IMR-90 (cell line): ENCODE measurements around the gene ANGPTL7. TPM values are rescaled to one million over a fixed set of nuclear protein-coding genes. Genes with fewer than 3 reads are reported as not detected.

ENCODE experiments used
- ATAC-seq: fragments of 200-7000 bp; cut with Tn5 transposase; 2 replicates; pipeline ENCODE4 v1.9.1; 2020; ENCODE audit warnings: low read depth, mild to moderate bottlenecking, moderate library complexity
- BruUV-seq: library from RNA; stranded (reverse); fragments of 400-500 nt; replicated peaks from 2 replicates; lab custom pipeline; 2021; lab: Mats Ljungman, UMichigan
- CTCF ChIA-PET: fragments of 300-600 bp; formaldehyde crosslinking; extraction: SDS; loops from one replicate; lab custom pipeline; 2021; ENCODE audit warnings: antibody characterized with exemption; lab: Yijun Ruan, JAX
- POLR2A ChIA-PET: fragments of 300-600 bp; sonication (Branson Sonifier 250); formaldehyde crosslinking; loops from one replicate; lab custom pipeline; 2022; ENCODE audit warnings: antibody characterized with exemption; ENCODE audit not compliant: unreplicated experiment; lab: Charles Lee
- DNase-seq: peaks from one replicate; pipeline ENCODE4 v3.0.0; 2013
- H2AFZ ChIP-seq: replicated peaks from 2 replicates; pipeline ENCODE3; 2013; ENCODE audit warnings: low read length, mild to moderate bottlenecking; ENCODE audit not compliant: poor library complexity
- H2AK5ac ChIP-seq: 2 replicates; pipeline ENCODE4 v1.6.1; 2013; ENCODE audit warnings: low read depth, low read length, inconsistent platforms
- H2AK9ac ChIP-seq: replicated peaks from 2 replicates; pipeline ENCODE3; 2013; ENCODE audit warnings: mild to moderate bottlenecking, low read depth, low read length, moderate library complexity; ENCODE audit not compliant: poor library complexity
- H2BK120ac ChIP-seq: 2 replicates; pipeline ENCODE4 v1.6.1; 2013; ENCODE audit warnings: low read depth, low read length, inconsistent platforms
- H2BK15ac ChIP-seq: 3 replicates; pipeline ENCODE4 v1.6.1; 2013; ENCODE audit warnings: low read depth, low read length, inconsistent platforms
- H2BK20ac ChIP-seq: 2 replicates; pipeline ENCODE4 v1.6.1; 2013; ENCODE audit warnings: low read depth, mild to moderate bottlenecking, inconsistent platforms, low read length, moderate library complexity
- H2BK5ac ChIP-seq: 2 replicates; pipeline ENCODE4 v1.6.1; 2013; ENCODE audit warnings: mild to moderate bottlenecking, low read depth, low read length, inconsistent platforms; ENCODE audit not compliant: poor library complexity, severe bottlenecking
- H3K14ac ChIP-seq: replicated peaks from 2 replicates; pipeline ENCODE4 v1.6.1; 2013; ENCODE audit warnings: low read depth, low read length, inconsistent platforms
- H3K18ac ChIP-seq: 2 replicates; pipeline ENCODE4 v1.6.1; 2013; ENCODE audit warnings: low read depth, low read length, control low read depth
- H3K23ac ChIP-seq: 2 replicates; pipeline ENCODE4 v1.6.1; 2013; ENCODE audit warnings: low read depth, low read length, inconsistent platforms
- H3K27ac ChIP-seq: 2 replicates; pipeline ENCODE4 v1.5.1; 2013; ENCODE audit warnings: mild to moderate bottlenecking, control low read depth, low read length; ENCODE audit not compliant: insufficient read depth
- H3K27me3 ChIP-seq: 2 replicates; pipeline ENCODE4 v1.6.1; 2013; ENCODE audit warnings: low read length; ENCODE audit not compliant: control insufficient read depth, insufficient read depth
- H3K36me3 ChIP-seq: 2 replicates; pipeline ENCODE4 v1.6.1; 2013; ENCODE audit warnings: low read length, mixed read lengths; ENCODE audit not compliant: control insufficient read depth, insufficient read depth
- H3K4ac ChIP-seq: 2 replicates; pipeline ENCODE4 v1.6.1; 2013; ENCODE audit warnings: low read depth, low read length, inconsistent platforms
- H3K4me1 ChIP-seq: 2 replicates; pipeline ENCODE4 v1.6.1; 2013; ENCODE audit warnings: low read length, mixed read lengths; ENCODE audit not compliant: control insufficient read depth, insufficient read depth
- H3K4me2 ChIP-seq: 2 replicates; pipeline ENCODE4 v1.6.1; 2013; ENCODE audit warnings: low read depth, mild to moderate bottlenecking, control low read depth, low read length, moderate library complexity
- H3K4me3 ChIP-seq: 2 replicates; pipeline ENCODE4 v1.5.1; 2013; ENCODE audit warnings: low read depth, mild to moderate bottlenecking, control low read depth, low read length, moderate library complexity; ENCODE audit not compliant: insufficient read depth
- H3K56ac ChIP-seq: 2 replicates; pipeline ENCODE4 v1.6.1; 2013; ENCODE audit warnings: low read length, inconsistent platforms; ENCODE audit not compliant: insufficient read depth; ENCODE audit errors: extremely low read depth
- H3K79me1 ChIP-seq, 2 experiments: 2 replicates each; pipeline ENCODE4 v1.6.1; 2013; ENCODE audit warnings: low read length in 2 of 2, inconsistent platforms in 1 of 2, low read depth in 1 of 2
- H3K9ac ChIP-seq: 2 replicates; pipeline ENCODE4 v1.6.1; 2013; ENCODE audit warnings: low read depth, low read length, control low read depth
- H3K9me1 ChIP-seq: 2 replicates; pipeline ENCODE4 v1.6.1; 2013; ENCODE audit warnings: low read length, inconsistent platforms; ENCODE audit not compliant: insufficient read depth
- H3K9me3 ChIP-seq: 2 replicates; pipeline ENCODE4 v1.6.1; 2013; ENCODE audit warnings: low read length; ENCODE audit not compliant: control insufficient read depth, insufficient read depth
- H4K20me1 ChIP-seq: 2 replicates; pipeline ENCODE4 v1.6.1; 2013; ENCODE audit warnings: low read length, inconsistent platforms; ENCODE audit not compliant: insufficient read depth
- H4K5ac ChIP-seq: 2 replicates; pipeline ENCODE4 v1.6.1; 2013; ENCODE audit warnings: mild to moderate bottlenecking, low read depth, low read length, control low read depth
- H4K8ac ChIP-seq, 2 experiments: 2 replicates each; pipeline ENCODE4 v1.6.1; 2013; ENCODE audit warnings: low read depth in 2 of 2, low read length in 2 of 2, control low read depth in 1 of 2, inconsistent platforms in 1 of 2
- H4K91ac ChIP-seq: 2 replicates; pipeline ENCODE4 v1.6.1; 2013; ENCODE audit warnings: low read depth, low read length, inconsistent platforms; ENCODE audit not compliant: insufficient read depth
- FOS ChIP-seq: fragments of 150-350 bp; IDR thresholded peaks from 2 replicates; pipeline ENCODE4 v1.6.1; 2016; ENCODE audit warnings: low read depth, low read length
- POLR2A ChIP-seq: IDR thresholded peaks from 2 replicates; pipeline ENCODE4 v1.6.1; 2012; ENCODE audit warnings: mild to moderate bottlenecking, low read depth, low read length
- RAD21 ChIP-seq: IDR thresholded peaks from 2 replicates; pipeline ENCODE4 v1.6.1; 2012; ENCODE audit warnings: low read length, improper control_type of control experiment
- SMC3 ChIP-seq: fragments of 150-350 bp; IDR thresholded peaks from 2 replicates; pipeline ENCODE4 v1.6.1; 2016; ENCODE audit warnings: low read depth, mild to moderate bottlenecking, antibody characterized with exemption, low read length, moderate library complexity
- WGBS, 2 experiments: methylation state at CpG; one replicate each; pipeline versions ENCODE4 v1.1.5 to v1.1.7; 2013; ENCODE audit warnings: missing lambda C conversion rate in 2 of 2; ENCODE audit not compliant: insufficient read length in 1 of 2; ENCODE audit errors: extremely low coverage in 2 of 2; 5-methylcytosine and 5-hydroxymethylcytosine counted together
- dilution Hi-C: fragments of 300-500 bp; cut with HindIII; formaldehyde crosslinking; loops from one replicate; pipeline ENCODE4 v1.14.3; 2018; ENCODE audit warnings: low sequenced_read_pairs; ENCODE audit not compliant: unreplicated experiment
- in situ Hi-C: fragments of 300-500 bp; cut with MboI; formaldehyde crosslinking; loops from 3 replicates; pipeline ENCODE4 v1.14.3; 2019; ENCODE audit warnings: low sequenced_read_pairs, inconsistent platforms, mixed read lengths
- intact Hi-C: fragments of 100-400 bp; cut with micrococcal nuclease; formaldehyde crosslinking; loops from 2 replicates; pipeline ENCODE4 v1.10.0; 2022
- polyA plus RNA-seq, 3 experiments: library from polyadenylated mRNA; depleted of rRNA; stranded (reverse); fragments of >200 nt; gene quantifications; 2 replicates each; pipeline ENCODE4 v1.2.3, GENCODE V29; 2012; ENCODE audit warnings: low replicate concordance in 1 of 3
- total RNA-seq: library from RNA; depleted of rRNA; stranded (reverse); fragments of >200 nt; gene quantifications from 2 replicates; pipeline ENCODE4 v1.2.3, GENCODE V29; 2012

The ANGPTL7 gene
- total and polyA plus RNA-seq, 2 of the 4 experiments (the other 2 are of a cell fraction) = under 0.01 TPM; not detected in 1

DNA sequence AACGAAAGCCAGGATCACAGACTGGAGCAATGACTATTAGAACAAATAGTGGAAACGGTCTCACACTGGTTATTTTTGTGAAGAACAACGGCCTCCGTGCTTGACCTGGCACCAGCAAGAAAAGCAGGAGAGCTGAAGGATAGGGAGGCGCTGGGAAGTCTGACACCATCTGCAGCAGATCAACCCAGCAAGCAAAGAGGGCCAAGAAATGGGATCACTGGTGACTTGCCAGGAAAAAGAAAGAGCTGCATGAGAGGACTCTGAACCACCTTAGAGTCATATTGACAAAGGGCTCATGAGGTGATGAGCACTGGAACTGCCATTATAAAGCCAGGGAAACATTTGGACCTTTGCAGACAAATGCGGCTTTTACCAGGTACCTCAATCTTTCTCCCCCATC, 48.2 kb downstream of the ANGPTL7 start:
- H2BK120ac ChIP-seq = no peak overlapping the region
- no peaks in the 10 kb centered on the region for H3K79me1 ChIP-seq
- ChIA-PET POLR2A (no interaction called here), CTCF (no interaction called here)
- dilution Hi-C loops (no loop called here), in situ Hi-C loops (no loop called here), intact Hi-C loops (no loop called here)
- H2BK5ac ChIP-seq = no peak overlapping the region
- BruUV-seq = no TSS peak
- TF ChIP-seq RAD21 = no peak
- TF ChIP-seq SMC3 = no peak
- TF ChIP-seq FOS = no peak
- TF ChIP-seq POLR2A = no peak
- WGBS, 2 experiments = 58% methylated on average over 3 of the region's 6 CpGs; no CpG with 5 or more reads in 1 of the 2 experiments
- no peaks in the 10 kb centered on the region for H3K27me3 ChIP-seq
- H2AK5ac ChIP-seq = no peak overlapping the region
- no peak overlapping the region for H3K4me2 ChIP-seq
- no peaks in the 10 kb centered on the region for H3K9me3 ChIP-seq
- 0 out of 2 replicates have a peak overlapping the region, but pooled peaks have one; percentile 5 for H3K23ac ChIP-seq
- H3K18ac ChIP-seq = no peak overlapping the region
- H2AK9ac ChIP-seq = peak overlapping the region; percentile 31
- no peaks in the 10 kb centered on the region for H4K20me1 ChIP-seq
- H3K14ac ChIP-seq = no peak overlapping the region
- H3K9ac ChIP-seq = no peak overlapping the region
- no peak overlapping the region for H3K4ac ChIP-seq
- no peak overlapping the region for H3K56ac ChIP-seq
- H2AFZ ChIP-seq = no peak overlapping the region
- DNase-seq (no peak), ATAC-seq (no peak)
- H2BK20ac ChIP-seq = no peak overlapping the region
- no peaks in the 10 kb centered on the region for H3K9me1 ChIP-seq
- H4K5ac ChIP-seq = no peak overlapping the region
- no peak overlapping the region for H4K8ac ChIP-seq
- H3K27ac ChIP-seq = no peak overlapping the region
- no peak overlapping the region for H3K4me3 ChIP-seq
- peaks cover 52% of the 10 kb centered on the region for H3K36me3 ChIP-seq
- H2BK15ac ChIP-seq = no peak overlapping the region
- H4K91ac ChIP-seq = no peak overlapping the region
- no peaks in the 10 kb centered on the region for H3K4me1 ChIP-seq
